H1 (cell line): Measurements from ENCODE around the gene ZNF358. TPM values are rescaled to one million over a fixed set of nuclear protein-coding genes. Genes with fewer than 3 reads are reported as not detected.

Experiments
- BRCA1 ChIP-seq: IDR thresholded peaks from 2 replicates; pipeline ENCODE4 v1.6.1; 2012; ENCODE audit warnings: low read depth, low read length, improper control_type of control experiment
- polyA plus RNA-seq, 7 experiments: library from polyadenylated mRNA; depleted of rRNA in 3 of 7; stranded (reverse) in 5 of 7; unstranded in 2 of 7; fragments of >200 nt in 5 of 7; fragments of 200-250 nt in 2 of 7; gene quantifications; 1 replicate in 5 of 7; 2 replicates in 1 of 7; 4 replicates in 1 of 7; pipeline versions ENCODE4 v1.2.1 to v1.2.3, GENCODE V29; 2011 to 2013; ENCODE audit warnings: missing spikeins in 2 of 7, mixed read lengths in 2 of 7
- total RNA-seq: library from RNA; stranded (reverse); fragmentation: NEBNext Ultra II Directional; extraction: Animal tissue kit (Norgen Biotek cat#: 25700); gene quantifications from 2 replicates; pipeline ENCODE4 v1.2.1, GENCODE V29; 2021
- TF ChIP-seq, protein P1 (sequence below): IDR thresholded peaks from 2 replicates; pipeline ENCODE4 v1.6.1; 2012; ENCODE audit warnings: low read length, inconsistent platforms

ZNF358 gene
- total and polyA plus RNA-seq, 2 of the 8 experiments (the other 6 are each of a cell fraction or from before 2014, with no cell fraction given): 40.0 to 60.3 TPM

DNA sequence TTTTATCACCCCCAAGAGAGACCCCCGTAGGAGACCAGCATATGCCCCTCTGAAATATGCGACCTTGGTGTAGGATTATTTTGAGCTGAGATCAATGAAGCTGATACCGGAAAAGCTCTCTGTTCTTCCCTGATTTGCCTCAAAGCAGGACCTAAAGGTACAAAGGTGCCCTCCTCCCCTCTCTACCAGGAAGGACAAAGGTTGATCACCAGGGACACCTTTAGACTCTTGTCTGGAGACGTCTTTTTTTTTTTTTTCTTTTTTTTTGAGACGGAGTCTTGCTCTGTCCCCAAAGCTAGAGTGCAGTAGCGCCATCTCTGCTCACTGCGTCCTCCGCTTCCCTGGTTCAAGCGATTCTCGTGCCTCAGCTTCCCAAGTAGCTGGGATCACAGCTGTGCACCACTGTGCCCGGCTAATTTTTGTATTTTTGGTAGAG, 26.3 kb upstream of the ZNF358 start (continued):
- no peak for TF ChIP-seq BRCA1
- TF ChIP-seq, protein P1, sequence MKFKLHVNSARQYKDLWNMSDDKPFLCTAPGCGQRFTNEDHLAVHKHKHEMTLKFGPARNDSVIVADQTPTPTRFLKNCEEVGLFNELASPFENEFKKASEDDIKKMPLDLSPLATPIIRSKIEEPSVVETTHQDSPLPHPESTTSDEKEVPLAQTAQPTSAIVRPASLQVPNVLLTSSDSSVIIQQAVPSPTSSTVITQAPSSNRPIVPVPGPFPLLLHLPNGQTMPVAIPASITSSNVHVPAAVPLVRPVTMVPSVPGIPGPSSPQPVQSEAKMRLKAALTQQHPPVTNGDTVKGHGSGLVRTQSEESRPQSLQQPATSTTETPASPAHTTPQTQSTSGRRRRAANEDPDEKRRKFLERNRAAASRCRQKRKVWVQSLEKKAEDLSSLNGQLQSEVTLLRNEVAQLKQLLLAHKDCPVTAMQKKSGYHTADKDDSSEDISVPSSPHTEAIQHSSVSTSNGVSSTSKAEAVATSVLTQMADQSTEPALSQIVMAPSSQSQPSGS: no peak
